ENCODE measurements around the gene LEFTY2.

LEFTY2 gene

DNA sequence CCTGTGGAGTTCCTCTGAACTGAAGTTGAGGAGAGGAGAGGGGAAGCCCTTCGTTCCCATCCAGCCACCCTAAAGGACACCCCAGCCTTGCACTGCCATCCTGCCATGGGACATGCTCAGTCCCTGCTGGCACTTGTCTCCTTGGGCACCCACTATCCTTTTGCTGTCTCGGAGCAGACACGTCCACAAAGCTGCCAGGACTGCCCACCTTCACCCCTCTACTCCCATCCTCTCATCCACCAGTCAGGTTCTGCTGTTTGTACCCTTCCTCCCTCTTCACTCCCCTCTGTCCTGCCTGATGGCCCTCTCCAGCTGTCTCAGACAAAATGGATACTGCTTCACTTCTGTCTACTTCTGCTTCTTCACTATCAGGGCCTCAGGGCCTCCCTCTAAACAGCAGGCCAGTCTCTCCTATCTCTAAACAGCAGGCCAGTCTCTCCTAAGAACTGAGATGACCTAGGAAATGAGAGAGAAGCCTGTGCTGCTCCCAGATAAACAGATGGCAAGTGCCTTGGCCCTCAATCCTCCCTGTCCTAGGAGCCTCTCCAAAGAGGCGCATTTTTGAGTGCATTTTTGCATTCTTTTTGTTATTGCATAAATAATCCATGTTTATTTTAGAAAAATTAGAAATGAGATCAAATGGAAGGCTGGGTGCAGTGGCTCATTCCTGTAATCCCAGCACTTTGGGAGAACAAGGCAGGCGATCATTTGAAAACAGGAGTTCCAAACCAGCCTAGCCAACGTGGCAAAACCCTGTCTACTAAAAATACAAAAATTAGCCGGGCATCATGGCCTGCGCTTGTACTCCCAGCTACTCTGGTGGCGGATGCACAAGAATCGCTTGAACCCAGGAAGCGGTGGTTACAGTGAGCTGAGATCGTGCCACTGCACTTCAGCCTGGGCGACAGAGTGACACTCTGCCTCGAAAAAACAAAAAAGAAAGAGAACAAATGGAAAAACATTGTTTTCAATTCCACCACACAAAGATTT lies 12.5 kb downstream of the LEFTY2 start:
- DNase-seq: peak in 1 of 5 experiments; percentile 75

DNA sequence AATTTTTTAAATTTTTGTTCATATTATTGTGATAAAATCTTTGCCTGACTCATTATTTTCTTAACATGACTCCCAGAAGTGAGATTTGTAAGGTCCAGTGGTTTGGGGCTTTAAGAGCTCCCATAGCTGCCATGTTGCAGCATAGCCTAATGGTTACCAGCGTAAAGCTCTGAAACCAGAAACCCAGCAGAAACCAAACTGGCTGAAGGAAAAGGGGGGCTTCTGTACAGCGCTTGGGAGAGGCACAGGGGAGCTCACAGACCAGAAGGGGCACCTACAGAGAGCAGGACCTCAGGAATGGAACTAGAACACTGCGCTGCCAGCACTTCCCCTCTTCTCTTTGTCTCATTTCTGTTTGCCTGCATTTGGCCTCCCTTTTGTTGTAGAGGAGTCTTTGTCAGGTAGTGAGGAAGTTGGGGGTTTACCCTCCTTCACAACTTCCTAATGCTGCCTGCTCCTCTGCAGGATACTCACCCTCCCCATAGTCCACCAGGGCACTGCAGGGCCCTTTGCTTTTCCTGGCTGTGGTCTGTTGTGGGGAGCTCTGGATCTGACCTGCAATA lies 14.4 kb downstream of the LEFTY2 start:
- no peak for DNase-seq

DNA sequence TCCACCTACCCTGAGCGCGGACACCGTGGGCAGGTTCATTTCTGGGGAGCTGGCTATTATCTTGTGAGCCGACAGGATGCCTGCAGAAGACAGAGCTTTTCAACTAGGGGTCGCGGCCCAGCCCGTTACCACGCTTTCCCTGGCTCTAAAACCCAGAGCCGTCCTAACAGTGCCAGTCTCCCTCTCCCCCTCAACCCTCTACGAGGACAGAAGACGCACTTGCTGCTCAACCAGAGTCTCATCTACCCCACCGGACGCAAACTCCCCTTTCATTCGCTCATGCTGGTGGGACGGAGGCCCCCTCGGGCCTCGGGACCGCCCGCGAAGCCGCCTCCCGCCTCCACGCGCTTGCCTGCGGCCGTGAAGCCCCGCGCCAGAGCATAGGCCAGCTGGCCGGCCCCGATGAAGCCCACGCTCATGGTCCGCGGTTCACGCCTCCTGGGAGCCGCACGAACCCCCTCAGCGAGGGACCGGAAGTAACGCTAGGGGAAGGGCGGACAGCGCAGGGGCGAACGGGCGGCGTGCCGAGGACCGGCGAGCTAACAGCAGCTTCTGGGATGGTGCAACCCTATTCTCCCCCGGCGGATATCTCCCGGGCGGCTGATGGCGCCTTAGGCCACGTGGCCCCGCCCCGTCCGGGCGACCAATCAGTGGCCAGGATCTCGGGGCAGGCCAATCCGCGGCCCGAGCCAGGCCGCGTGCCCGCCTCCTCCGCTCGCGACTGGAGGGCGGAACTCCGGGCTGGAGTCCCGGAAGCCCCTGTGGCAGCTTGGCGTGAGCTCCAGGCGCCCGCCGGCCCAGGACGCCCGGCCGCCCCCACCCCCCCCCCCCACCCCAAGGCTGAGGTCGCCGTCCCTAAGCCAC lies 17.1 kb downstream of the LEFTY2 start, which contains the start of gene PYCR2:
TSS of gene PYCR2 (minus strand) at position 559 of the 864 bp plus-strand sequence. CDS start at position 419, 140 bp downstream.
- peak; percentile 92 to 97 (median 92) for DNase-seq

DNA sequence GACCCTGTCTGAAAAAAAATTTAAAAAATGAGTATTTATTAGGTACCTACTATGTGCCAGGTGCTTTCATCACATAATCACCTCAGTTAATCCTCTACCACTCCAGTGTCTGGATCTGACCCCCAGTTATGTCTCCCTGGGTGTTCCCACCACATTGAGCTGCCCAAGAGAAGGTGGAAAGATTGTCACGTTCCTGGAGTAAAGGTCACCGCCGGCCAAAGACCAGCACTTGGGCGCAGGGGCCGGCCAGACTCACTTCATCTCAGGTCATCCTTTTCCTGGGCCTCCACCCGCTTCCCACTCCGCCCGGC lies 17.7 kb downstream of the LEFTY2 start:
- no peak for DNase-seq

DNA sequence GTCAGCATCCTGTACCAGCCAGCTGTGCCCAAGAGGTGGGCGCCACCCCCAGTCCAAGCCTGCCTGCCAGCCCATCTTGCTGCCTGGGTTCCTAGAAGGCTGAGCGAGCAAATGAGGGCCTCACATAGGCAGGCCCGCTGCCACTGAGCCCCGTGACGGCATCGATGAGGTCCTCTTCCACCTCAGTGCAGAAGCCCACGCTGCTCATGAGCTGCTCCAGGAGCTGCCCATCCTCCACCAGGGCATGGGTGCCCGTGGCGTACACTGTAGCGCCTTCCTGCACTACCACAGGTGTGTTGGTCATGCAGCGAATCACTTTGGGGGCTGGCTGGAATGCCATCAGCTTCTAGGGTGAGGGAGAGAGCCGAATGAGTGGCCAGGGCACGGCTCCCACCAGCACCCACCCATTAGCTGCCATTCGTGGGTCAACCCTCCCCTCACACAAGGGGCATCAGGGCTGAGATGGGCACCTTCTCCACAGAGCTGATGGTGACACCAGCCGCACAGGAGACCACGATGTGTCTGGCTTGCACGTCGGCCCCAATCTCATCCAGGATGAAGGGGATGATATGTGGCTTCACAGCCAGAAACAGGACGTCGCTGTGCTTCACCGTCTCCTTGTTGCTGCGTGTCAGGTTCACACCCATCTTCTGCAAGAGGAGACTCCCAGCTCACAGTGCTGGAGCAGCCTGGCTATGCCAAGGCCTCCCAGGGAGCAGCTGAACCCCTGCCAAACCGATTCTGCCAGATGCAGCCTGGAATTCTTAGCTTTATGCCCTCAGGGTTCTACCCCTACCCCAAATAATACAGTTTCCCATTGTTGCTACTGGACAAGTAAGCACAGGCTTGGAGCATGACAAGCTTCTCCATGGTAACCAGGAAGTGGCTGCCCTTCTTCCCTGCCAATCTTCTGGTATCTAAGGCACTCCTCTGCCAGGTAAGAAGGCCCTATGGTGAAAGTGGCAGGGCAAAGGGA lies 19.0 kb downstream of the LEFTY2 start:
- no peak for DNase-seq

DNA sequence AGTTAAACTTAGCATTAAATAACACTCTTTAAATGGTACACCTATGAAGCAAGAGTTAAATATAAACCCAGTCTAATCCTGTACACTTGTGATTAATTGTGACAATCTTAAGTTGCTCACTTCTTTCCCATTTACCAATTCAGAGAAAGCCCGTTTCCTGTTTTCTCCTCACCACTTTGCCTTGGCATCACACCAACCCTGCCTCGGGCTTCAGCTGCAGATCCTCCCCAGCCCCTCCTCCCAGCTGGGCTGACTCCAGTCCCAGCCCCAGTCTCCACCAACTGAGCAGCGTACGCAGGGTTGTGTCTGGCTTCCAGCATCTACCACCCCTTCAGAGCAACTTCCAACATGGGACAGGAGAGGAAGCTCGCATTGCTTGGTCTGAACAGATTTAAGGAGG lies 21.1 kb downstream of the LEFTY2 start:
- peak in 1 of 5 experiments; percentile 22 for DNase-seq

DNA sequence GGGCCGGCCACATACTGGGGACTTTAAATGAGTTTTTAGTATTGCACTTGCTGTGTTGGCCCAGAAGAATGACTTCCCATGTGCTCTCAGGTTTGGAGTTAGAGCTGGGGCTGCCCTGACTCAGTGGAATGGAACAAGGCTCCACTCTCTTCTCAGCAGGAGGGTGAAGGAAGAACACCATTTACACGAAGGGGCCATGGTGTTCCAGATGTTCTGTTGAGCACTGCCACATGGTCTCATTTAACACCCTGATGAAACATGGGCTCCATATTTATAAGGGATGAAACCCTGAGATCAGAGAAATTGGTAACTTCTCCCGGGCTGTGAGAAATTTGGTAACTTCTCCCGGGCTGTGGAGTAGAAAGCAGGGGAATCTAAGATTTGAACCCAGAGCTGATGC lies 22.7 kb downstream of the LEFTY2 start:
- no peak for DNase-seq

DNA sequence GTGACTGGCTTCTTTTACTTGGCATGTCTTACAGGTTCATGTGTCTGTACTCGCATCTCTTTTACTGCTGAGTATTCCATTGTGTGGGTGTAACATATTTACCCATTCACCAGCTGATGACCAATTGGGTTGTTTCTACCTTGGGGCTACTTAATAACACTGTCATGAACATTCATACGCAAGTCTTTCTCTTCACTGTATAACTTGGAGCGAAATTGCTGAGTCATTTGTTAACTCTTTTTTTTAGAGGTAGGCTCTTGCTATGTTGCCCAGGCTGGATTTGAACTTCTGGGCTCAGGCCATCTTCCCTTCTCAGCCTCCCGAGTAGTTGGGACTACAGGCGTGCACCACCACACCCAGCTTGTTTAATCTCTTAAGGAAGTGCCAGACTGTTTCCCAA lies 23.5 kb downstream of the LEFTY2 start:
- no peak for DNase-seq

DNA sequence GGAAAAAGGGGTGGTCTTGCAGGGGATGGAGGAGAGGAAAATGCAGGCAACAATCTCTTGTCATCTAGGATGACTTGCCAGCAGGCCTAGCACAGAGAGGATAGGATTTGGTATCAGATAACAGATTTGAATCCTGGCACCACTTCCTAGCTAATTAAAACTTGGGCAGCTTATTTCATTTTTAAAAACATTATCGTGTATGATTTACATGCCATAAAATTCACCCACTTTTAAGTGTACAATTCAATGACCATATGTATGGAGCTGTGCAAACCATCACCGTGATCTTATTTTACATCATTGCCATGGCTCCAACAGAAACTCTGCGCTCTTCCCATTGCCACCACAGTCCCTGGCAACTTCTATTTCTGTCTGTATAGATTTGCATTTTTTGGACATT lies 23.9 kb downstream of the LEFTY2 start:
- no peak for DNase-seq

DNA sequence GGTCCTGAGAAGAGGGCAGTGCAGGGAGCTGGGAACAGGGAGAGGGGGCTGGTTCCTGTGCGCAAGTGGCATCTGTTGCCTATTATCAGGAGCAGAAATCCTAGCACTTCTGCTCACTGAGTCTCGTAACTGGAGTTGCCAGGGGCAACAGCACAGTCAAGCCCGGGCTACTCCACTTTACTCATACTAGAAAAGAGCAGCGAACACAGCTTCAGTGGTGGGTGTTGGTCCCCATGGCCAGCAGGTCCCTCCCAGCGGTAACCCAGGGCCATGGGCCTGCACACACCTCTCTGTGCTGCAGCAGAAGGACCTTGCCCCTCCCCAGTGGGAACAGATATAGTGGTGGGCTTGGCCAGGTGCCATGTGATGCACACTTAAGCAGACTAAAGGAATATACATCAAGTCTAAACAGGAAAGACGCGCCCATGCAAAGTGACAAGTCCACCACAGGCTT lies 25.5 kb downstream of the LEFTY2 start:
- no peak for DNase-seq

DNA sequence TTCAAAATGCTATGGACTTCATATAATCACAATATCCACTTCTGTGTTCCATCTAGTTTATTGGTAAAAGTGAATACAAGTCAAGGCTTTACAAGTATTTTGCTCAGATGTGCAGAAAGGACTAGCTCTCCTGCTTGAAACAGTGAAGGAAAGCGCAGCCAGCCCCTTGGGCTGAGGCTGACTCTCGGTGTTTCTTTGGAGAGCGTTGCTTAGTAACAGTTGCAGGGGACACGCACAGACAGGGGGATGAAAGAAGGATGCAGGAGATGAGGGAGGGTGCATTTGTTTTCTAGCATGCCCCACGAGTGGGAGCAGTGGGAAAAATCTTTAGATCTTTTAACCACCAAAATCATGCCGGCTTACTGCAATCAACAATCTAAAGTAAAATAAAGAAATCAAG lies 26.1 kb downstream of the LEFTY2 start:
- DNase-seq: no peak

DNA sequence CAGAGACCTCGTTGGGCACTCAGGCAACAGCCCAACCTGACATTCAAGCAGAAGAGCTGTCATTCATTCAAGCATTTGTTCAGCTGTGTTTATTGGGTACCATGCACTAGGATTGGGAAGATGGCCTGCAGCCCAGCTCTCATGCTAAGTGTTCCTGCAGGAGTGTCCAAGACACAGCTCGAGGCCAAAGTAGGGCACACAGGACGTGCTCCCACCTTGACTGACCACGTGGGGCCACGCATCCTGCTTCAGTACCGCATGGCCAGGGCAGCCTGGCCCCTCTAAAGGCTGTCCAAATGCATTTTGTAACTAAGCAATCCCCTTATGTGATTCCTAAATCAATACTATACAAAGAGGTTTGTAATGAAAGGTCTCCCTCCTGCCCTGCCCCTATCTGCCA lies 26.6 kb downstream of the LEFTY2 start:
- no peak for DNase-seq

DNA sequence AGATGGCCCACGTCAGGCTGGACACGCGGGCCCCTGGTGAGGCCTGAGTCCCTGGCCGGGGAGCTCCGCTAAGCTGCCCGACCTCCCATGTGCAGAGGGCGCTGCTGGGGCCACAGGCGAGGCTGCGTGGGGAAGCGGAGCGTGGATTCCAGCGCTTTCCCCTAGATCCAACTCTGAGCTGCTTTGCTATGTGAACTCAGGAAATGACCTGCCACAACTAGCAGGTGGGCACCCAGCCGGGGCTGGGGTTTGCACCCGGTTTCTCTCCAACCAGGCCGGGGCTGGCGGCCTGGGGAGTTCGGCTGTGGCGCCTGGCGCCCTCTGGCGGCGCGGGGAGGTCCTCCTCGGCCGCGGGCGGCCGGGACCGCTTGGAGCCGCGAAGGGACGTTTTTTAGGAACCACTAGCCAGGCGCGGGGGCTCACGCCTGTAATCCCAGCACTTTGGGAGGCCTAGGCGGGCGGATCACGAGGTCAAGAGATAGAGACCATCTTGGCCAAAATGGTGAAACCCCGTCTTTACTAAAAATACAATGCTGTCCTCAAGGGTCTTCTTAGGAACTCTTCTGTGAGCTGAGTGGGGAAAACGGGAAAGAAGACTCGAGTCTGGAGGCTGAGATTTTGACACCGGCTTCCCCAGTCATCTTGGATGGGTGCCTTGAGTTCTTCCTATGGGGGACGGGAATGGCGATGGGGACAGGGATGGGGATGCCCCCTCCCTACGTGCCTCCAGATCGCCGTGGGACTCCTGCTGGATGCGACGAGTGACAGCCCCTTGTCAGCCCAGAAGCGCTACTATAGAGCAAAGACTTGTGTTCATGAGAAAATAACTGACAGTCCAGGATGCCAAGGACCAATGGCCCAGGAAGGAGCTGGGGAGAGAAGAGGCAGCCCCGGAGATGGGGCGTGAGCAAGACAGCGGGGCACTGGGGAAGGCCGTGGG lies 29.6 kb downstream of the LEFTY2 start:
- DNase-seq: peak; percentile 58 to 69 (median 64)

DNA sequence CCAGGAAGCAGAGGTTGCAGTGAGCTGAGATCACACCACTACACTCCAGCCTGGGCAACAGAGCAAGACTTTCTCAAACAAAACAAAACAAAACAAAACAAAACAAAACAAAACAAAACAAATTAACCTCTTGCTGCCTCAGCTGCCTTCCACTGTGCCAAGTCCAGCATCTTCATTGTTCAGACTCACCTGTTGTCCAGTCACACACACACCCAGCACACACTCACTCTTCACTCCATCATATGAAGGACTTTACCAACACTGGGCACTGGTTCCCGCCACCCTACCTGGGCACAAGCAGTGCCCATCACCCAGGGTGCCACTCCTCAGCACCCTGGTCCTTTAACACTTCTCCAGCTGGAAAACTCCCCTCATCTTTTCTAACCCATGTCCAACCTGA lies 31.5 kb downstream of the LEFTY2 start:
- no peak for DNase-seq

DNA sequence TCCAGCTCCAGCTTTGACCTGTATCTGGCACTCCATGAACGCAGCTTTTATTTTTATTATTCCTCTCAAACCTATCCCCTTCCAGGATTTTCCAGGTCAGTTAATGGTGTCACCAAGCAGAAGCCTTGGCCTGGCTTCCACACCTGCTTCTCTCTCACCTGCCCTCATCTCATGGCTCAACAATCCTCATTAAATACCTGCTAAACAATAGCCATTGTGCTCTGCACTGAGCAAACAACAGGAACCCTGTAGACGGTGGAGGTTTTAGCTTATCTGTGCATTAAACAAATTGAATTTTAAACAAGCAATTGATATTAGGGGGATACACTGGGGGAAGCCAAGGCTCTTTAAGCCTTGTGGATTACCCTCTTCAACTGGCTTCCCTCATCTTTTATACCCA lies 32.2 kb downstream of the LEFTY2 start:
- no peak for DNase-seq

DNA sequence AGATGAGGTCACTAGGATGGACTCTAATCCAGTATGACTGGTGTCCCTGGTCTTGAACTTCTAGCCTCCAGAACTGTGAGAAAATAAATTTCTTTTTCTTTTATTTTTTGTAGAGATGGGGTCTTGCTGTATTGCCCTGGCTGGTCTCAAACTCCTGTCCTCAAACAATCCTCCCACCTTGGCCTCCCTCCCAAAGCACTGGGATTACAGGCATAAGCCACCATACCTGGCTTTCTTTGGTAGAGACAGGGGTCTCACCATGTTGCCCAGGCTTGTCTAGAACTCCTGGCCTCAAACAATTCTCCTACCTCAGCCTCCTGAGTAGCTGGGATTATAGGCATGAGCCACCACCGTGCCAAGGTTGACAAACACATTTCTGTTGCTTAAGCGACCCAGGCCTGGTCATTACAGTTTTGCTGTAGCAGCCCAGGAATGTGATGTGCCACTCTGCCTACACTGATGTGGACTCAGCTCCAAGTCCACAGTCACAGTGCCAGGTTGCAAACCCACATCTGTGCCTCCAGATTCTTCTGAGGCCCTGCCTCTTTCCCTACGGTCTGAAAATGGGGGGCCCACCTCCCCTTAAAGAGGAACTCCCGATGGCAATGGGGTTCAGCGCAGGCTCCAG lies 32.9 kb downstream of the LEFTY2 start:
- no peak for DNase-seq

DNA sequence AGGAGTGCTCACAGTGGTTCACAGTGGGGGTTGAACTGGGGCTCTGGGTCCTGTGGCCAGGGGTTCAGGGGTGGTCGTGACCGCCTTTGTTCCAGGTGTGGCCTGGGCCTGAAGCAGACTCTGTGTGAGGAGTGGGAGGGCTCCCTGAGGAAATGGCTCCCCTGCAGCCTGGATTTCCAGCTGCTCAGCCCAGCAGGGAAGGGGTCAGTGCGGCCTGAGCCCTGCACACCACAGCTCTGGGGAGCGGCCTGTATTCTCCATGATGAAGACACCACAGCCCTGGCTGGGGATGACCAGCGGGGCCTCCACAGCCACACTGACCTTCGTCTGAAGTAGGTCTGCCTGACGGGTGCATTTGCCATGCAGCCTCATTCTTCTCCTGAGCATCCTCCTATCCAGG lies 33.7 kb downstream of the LEFTY2 start:
- DNase-seq: no peak

DNA sequence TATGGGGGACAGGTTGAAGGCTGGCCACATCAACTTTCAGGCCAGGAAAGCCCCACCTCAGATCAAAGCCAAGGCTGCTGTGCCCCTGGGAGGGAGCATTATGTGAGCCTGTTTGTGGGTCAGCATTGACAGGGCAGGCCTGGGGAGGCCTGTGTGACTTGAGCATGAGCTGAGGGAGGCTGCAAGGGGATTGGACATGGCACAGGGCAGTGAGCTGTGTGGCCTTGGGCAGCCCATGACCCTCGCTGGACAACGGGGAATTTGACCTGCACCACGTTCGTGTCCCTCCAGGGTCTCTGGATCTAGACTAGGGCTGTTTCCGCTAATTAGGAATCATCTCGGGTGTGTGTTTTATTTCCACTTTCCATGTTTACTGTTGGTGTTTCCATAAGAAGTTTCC lies 34.6 kb downstream of the LEFTY2 start:
- DNase-seq: no peak

DNA sequence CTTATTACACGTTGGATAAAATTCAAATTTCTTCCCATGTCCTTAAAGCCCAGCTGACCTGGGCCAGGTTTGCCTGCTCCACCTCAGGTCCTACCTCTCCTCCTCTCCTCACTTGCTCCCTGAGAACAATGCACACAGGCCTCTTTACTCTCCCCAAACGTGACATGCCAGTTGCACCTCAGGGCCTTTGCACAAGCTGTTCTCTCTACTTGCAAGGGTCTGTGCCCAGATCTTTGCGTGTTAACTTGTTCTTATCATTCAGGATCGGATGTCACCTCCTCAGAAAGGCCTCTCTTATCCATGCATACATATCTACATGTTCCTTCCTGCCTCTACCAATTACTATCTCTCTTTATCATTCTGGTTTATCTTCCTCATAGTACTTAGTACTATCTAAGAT lies 37.4 kb downstream of the LEFTY2 start:
- DNase-seq: peak in 1 of 5 experiments; percentile 46
